Skin epidermis (tissue), 12 donors: Measurements from ENCODE around the gene MYO1E.
"Not testable (repeated sequence)": the region's sequence is repeated elsewhere in the genome, so short reads cannot be mapped to it uniquely, and the experiment has no call there.

Experiments
- H3K27ac ChIP-seq, 21 experiments: fragments of 200-600 bp; sonication (generic) in 11 of 21; one replicate each; pipeline ENCODE4 v1.5.0; 2020; ENCODE audit warnings: mild to moderate bottlenecking in 3 of 21, inconsistent platforms in 2 of 21, moderate library complexity in 2 of 21
- H3K4me3 ChIP-seq, 7 experiments: fragments of 200-600 bp; sonication (generic) in 2 of 7; one replicate each; pipeline ENCODE4 v1.5.0; 2020; ENCODE audit warnings: inconsistent platforms in 2 of 7, mild to moderate bottlenecking in 2 of 7, moderate library complexity in 1 of 7

Gene MYO1E

GRCh38 chr15:59131969-59132562 lies 240.6 kb downstream of the MYO1E start:
- H3K4me3 ChIP-seq, result no peak overlapping the region

GRCh38 chr15:59131456-59131855 lies 241.2 kb downstream of the MYO1E start:
- Histone ChIP-seq H3K27ac (no peak overlapping the region), H3K4me3 (no peak overlapping the region)

More at GRCh38 chr15:59131969-59132562, 240.6 kb downstream of the MYO1E start:
- H3K27ac ChIP-seq, result no peak overlapping the region

GRCh38 chr15:59127255-59127654 lies 245.4 kb downstream of the MYO1E start:
- H3K4me3 ChIP-seq, H3K27ac ChIP-seq: not testable (repeated sequence)

- not testable (repeated sequence) for H3K27ac ChIP-seq, H3K4me3 ChIP-seq
Observed at GRCh38 chr15:59125683-59126082, 247.0 kb downstream of the MYO1E start.

- Histone ChIP-seq H3K4me3 (no peak overlapping the region), H3K27ac (no peak overlapping the region)
Observed at GRCh38 chr15:59124261-59124660, 248.4 kb downstream of the MYO1E start.

GRCh38 chr15:59120937-59121336 lies 251.7 kb downstream of the MYO1E start:
- Histone ChIP-seq H3K27ac (no peak overlapping the region), H3K4me3 (no peak overlapping the region)

GRCh38 chr15:59119625-59120024 lies 253.0 kb downstream of the MYO1E start:
- Histone ChIP-seq H3K27ac (no peak overlapping the region), H3K4me3 (no peak overlapping the region)

GRCh38 chr15:59116771-59117170 lies 255.9 kb downstream of the MYO1E start:
- no peak overlapping the region for H3K27ac ChIP-seq
- no peak overlapping the region for H3K4me3 ChIP-seq

GRCh38 chr15:59116141-59116540 lies 256.5 kb downstream of the MYO1E start:
- no peak overlapping the region for H3K4me3 ChIP-seq
- H3K27ac ChIP-seq, result no peak overlapping the region

GRCh38 chr15:59115047-59115446 lies 257.6 kb downstream of the MYO1E start:
- H3K27ac ChIP-seq, result no peak overlapping the region
- H3K4me3 ChIP-seq, result no peak overlapping the region

GRCh38 chr15:59111251-59111650 lies 261.4 kb downstream of the MYO1E start:
- Histone ChIP-seq H3K27ac (no peak overlapping the region), H3K4me3 (no peak overlapping the region)

- Histone ChIP-seq H3K4me3 (peak overlapping the region; percentile 57 to 78 (median 76)), H3K27ac (no peak overlapping the region)
Observed at GRCh38 chr15:59105854-59106253, 266.8 kb downstream of the MYO1E start.

- peak within 1 kb of the TSS in 15 of 21 experiments; percentile 35 to 84 (median 59) for H3K27ac ChIP-seq
- H3K4me3 ChIP-seq, result peak within 1 kb of the TSS; percentile 57 to 78 (median 76)
Observed at GRCh38 chr15:59104912-59105732, 267.5 kb downstream of the MYO1E start, which contains the start of gene CCNB2. TSS of gene CCNB2 (plus strand) at chr15:59105146. CDS start at chr15:59105269, 123 bp downstream.

- Histone ChIP-seq H3K27ac (peak overlapping the region in 14 of 21 experiments; percentile 33 to 84 (median 60)), H3K4me3 (peak overlapping the region; percentile 57 to 78 (median 76))
Observed at GRCh38 chr15:59104602-59104911, 268.1 kb downstream of the MYO1E start.

- no peak overlapping the region for H3K27ac ChIP-seq
- H3K4me3 ChIP-seq, result no peak overlapping the region
Observed at GRCh38 chr15:59099162-59099685, 273.4 kb downstream of the MYO1E start.

GRCh38 chr15:59096429-59096828 lies 276.2 kb downstream of the MYO1E start:
- Histone ChIP-seq H3K27ac (no peak overlapping the region), H3K4me3 (no peak overlapping the region)

- Histone ChIP-seq H3K4me3 (no peak overlapping the region), H3K27ac (no peak overlapping the region)
Observed at GRCh38 chr15:59094077-59094476, 278.6 kb downstream of the MYO1E start.

GRCh38 chr15:59087731-59088130 lies 284.9 kb downstream of the MYO1E start:
- Histone ChIP-seq H3K27ac (no peak overlapping the region), H3K4me3 (no peak overlapping the region)
